Chondrocyte (in vitro differentiated cells): ENCODE results near the gene ARAP3. TPM values are rescaled to one million over a fixed set of nuclear protein-coding genes. Genes with fewer than 3 reads are reported as not detected.

ENCODE experiments used
- DNase-seq: peaks from one replicate; pipeline ENCODE4 v3.0.0; 2021; ENCODE audit warnings: mixed read lengths, low spot score
- H3K27ac Mint-ChIP-seq: one replicate; pipeline ENCODE4 v1.8.0; 2021; ENCODE audit warnings: mild to moderate bottlenecking, moderate library complexity, mixed read lengths; ENCODE audit not compliant: unreplicated experiment
- H3K27me3 Mint-ChIP-seq: 2 replicates; pipeline ENCODE4 v1.8.0; 2021; ENCODE audit warnings: low read depth, mixed read lengths
- H3K36me3 Mint-ChIP-seq: 2 replicates; pipeline ENCODE4 v1.8.0; 2021; ENCODE audit warnings: low read depth, mixed read lengths
- H3K4me1 Mint-ChIP-seq: 2 replicates; pipeline ENCODE4 v1.8.0; 2021; ENCODE audit warnings: low read depth, mild to moderate bottlenecking, mixed read lengths
- H3K4me3 Mint-ChIP-seq: one replicate; pipeline ENCODE4 v1.8.0; 2021; ENCODE audit warnings: mild to moderate bottlenecking, moderate library complexity, mixed read lengths; ENCODE audit not compliant: unreplicated experiment
- H3K9me3 Mint-ChIP-seq: 2 replicates; pipeline ENCODE4 v1.8.0; 2021; ENCODE audit warnings: low read depth, mixed read lengths
- total RNA-seq: library from RNA; stranded (reverse); gene quantifications from 3 replicates; pipeline ENCODE4 v1.2.1, GENCODE V29; 2021
- TF ChIP-seq, protein P1 (sequence below): fragments of 200-600 bp; sonication (generic); IDR thresholded peaks from 2 replicates; pipeline ENCODE4 v1.5.0; 2021; ENCODE audit warnings: antibody characterized with exemption, mild to moderate bottlenecking, moderate library complexity

Gene ARAP3
- total RNA-seq, 1 donor from 2014 or later: 5.9 TPM

GRCh38 chr5:141707510-141707909, 25.5 kb upstream of the ARAP3 start:
- H3K4me1 Mint-ChIP-seq: peaks cover 7% of the 10 kb centered on the region
- no peak overlapping the region for H3K4me3 Mint-ChIP-seq
- no peak for DNase-seq
- H3K27me3 Mint-ChIP-seq: peaks cover 15% of the 10 kb centered on the region
- no peaks in the 10 kb centered on the region for H3K9me3 Mint-ChIP-seq
- H3K36me3 Mint-ChIP-seq: no peaks in the 10 kb centered on the region
- no peak overlapping the region for H3K27ac Mint-ChIP-seq
- TF ChIP-seq, protein P1, sequence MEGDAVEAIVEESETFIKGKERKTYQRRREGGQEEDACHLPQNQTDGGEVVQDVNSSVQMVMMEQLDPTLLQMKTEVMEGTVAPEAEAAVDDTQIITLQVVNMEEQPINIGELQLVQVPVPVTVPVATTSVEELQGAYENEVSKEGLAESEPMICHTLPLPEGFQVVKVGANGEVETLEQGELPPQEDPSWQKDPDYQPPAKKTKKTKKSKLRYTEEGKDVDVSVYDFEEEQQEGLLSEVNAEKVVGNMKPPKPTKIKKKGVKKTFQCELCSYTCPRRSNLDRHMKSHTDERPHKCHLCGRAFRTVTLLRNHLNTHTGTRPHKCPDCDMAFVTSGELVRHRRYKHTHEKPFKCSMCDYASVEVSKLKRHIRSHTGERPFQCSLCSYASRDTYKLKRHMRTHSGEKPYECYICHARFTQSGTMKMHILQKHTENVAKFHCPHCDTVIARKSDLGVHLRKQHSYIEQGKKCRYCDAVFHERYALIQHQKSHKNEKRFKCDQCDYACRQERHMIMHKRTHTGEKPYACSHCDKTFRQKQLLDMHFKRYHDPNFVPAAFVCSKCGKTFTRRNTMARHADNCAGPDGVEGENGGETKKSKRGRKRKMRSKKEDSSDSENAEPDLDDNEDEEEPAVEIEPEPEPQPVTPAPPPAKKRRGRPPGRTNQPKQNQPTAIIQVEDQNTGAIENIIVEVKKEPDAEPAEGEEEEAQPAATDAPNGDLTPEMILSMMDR: no peak

DNA sequence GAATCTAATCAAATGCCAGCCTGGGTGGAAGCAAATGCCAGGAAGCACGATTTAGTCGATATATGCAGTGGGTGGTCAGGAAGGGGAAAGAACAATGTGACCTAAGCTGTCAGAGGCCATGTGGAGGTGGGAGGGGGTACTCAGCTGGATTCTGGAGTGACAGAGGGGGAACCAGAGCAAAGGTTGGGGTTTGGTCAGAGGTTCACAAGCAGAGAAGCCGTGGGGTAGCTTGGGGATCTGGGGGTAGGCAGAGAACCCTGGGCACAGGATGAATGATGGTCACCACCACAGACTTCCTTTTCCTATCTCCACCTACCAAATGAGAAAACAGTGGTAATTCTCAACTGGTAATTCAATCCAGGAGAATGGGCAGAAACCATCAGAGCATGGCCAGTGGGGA, 24.1 kb upstream of the ARAP3 start:
- TF ChIP-seq, protein P1: no peak
- no peaks in the 10 kb centered on the region for H3K36me3 Mint-ChIP-seq
- H3K4me1 Mint-ChIP-seq: peaks cover 13% of the 10 kb centered on the region
- no peak overlapping the region for H3K4me3 Mint-ChIP-seq
- no peak overlapping the region for H3K27ac Mint-ChIP-seq
- no peaks in the 10 kb centered on the region for H3K9me3 Mint-ChIP-seq
- peaks cover 20% of the 10 kb centered on the region for H3K27me3 Mint-ChIP-seq
- DNase-seq: no peak

DNA sequence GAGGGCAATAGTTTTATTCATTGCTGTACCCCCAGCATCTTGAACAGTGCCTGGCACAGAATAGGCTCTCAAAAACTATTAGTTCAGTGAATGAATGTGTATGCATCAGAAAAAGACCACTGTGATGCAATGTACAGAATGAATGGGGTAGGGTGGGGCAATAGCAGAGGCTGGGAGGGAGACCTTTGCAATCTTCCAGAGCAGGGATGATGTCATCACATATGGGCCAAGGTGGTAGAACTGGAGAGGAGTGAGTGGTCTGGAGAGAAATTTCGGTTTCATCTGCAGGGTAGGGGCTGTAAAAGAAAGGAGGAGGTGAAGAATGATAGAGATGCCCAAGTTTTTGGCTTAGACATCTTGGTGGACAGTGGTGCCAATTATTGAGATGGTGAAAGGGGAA, 23.4 kb upstream of the ARAP3 start:
- DNase-seq: no peak
- H3K9me3 Mint-ChIP-seq: no peaks in the 10 kb centered on the region
- no peak overlapping the region for H3K27ac Mint-ChIP-seq
- H3K4me1 Mint-ChIP-seq: peaks cover 13% of the 10 kb centered on the region
- peaks cover 21% of the 10 kb centered on the region for H3K27me3 Mint-ChIP-seq
- H3K4me3 Mint-ChIP-seq: no peak overlapping the region
- H3K36me3 Mint-ChIP-seq: no peaks in the 10 kb centered on the region
- TF ChIP-seq, protein P1: no peak

DNA sequence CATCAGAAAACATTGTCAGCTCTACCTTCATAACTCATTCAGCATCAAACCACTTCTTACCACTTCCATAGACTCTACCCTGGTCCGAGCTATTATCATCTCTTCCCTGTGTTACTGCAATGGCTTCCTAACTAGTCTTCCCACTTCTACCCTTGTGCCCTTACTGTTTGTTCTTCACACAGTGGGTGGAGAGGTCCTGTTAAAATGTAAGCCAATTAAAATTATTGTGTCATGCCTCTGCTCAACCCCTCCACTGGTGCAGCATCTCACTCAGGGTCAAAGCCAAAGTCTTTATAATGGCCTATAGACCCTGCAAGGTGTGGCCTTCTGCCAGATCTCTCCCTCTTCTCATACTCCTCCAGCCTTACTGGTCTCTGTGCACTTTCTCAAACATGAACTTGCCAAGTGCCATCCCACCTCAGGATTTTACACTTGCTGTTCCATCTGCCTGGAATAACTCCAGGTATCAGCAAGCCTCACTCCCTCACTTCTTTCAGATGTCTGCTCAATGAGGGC, 22.8 kb upstream of the ARAP3 start:
- Mint-ChIP-seq H3K4me3 (no peak overlapping the region), H3K27ac (no peak overlapping the region), H3K36me3 (no peaks in the 10 kb centered on the region), H3K27me3 (peaks cover 27% of the 10 kb centered on the region), H3K9me3 (no peaks in the 10 kb centered on the region), H3K4me1 (peaks cover 13% of the 10 kb centered on the region)
- DNase-seq: no peak
- TF ChIP-seq, protein P1: no peak

- TF ChIP-seq, protein P1: no peak
- Mint-ChIP-seq H3K36me3 (no peaks in the 10 kb centered on the region), H3K27me3 (peaks cover 30% of the 10 kb centered on the region), H3K4me3 (peak overlapping the region; percentile 77), H3K9me3 (no peaks in the 10 kb centered on the region), H3K4me1 (peaks cover 13% of the 10 kb centered on the region), H3K27ac (no peak overlapping the region)
- no peak for DNase-seq
Measured at GRCh38 chr5:141703133-141703561, 21.1 kb upstream of the ARAP3 start.
